ENCODE measurements around the gene GPR25.

- no peak for TF ChIP-seq SPI1 (IDR thresholded peaks at IDR 0.05; ENCODE audit: borderline replicate concordance, low read depth)
- TF ChIP-seq, protein P1, sequence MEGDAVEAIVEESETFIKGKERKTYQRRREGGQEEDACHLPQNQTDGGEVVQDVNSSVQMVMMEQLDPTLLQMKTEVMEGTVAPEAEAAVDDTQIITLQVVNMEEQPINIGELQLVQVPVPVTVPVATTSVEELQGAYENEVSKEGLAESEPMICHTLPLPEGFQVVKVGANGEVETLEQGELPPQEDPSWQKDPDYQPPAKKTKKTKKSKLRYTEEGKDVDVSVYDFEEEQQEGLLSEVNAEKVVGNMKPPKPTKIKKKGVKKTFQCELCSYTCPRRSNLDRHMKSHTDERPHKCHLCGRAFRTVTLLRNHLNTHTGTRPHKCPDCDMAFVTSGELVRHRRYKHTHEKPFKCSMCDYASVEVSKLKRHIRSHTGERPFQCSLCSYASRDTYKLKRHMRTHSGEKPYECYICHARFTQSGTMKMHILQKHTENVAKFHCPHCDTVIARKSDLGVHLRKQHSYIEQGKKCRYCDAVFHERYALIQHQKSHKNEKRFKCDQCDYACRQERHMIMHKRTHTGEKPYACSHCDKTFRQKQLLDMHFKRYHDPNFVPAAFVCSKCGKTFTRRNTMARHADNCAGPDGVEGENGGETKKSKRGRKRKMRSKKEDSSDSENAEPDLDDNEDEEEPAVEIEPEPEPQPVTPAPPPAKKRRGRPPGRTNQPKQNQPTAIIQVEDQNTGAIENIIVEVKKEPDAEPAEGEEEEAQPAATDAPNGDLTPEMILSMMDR (IDR thresholded peaks at IDR 0.05; ENCODE audit: insufficient read depth, low read length), result no peak
- TF ChIP-seq, protein P2, sequence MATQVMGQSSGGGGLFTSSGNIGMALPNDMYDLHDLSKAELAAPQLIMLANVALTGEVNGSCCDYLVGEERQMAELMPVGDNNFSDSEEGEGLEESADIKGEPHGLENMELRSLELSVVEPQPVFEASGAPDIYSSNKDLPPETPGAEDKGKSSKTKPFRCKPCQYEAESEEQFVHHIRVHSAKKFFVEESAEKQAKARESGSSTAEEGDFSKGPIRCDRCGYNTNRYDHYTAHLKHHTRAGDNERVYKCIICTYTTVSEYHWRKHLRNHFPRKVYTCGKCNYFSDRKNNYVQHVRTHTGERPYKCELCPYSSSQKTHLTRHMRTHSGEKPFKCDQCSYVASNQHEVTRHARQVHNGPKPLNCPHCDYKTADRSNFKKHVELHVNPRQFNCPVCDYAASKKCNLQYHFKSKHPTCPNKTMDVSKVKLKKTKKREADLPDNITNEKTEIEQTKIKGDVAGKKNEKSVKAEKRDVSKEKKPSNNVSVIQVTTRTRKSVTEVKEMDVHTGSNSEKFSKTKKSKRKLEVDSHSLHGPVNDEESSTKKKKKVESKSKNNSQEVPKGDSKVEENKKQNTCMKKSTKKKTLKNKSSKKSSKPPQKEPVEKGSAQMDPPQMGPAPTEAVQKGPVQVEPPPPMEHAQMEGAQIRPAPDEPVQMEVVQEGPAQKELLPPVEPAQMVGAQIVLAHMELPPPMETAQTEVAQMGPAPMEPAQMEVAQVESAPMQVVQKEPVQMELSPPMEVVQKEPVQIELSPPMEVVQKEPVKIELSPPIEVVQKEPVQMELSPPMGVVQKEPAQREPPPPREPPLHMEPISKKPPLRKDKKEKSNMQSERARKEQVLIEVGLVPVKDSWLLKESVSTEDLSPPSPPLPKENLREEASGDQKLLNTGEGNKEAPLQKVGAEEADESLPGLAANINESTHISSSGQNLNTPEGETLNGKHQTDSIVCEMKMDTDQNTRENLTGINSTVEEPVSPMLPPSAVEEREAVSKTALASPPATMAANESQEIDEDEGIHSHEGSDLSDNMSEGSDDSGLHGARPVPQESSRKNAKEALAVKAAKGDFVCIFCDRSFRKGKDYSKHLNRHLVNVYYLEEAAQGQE (IDR thresholded peaks at IDR 0.05; ENCODE audit: insufficient replicate concordance, low read depth), result no peak
These were observed 44.6 kb downstream of the GPR25 start for GRCh38 chr1:200917291-200917817.

Measured in HL-60 (cell line).